ENCODE results near the gene NCKAP5.

Gene NCKAP5

DNA sequence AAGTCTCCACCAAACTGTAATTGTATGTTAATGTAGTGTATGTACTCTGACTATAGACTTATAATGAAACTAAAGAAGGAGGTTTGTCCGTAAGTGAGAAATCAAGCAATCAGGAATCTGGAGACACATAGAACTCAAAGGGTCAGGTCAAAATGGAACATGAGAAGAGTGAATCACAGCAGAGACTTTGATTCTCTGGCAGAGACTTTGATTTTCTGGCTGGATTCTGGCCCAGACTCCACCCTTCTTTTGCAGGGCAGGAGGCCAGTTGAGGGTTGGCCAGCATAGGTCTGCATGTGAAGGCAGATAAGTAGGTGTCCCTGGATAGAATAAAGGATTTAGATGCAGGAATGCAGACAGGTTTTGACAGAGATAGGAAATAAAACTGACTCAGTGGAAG, 11.0 kb upstream of the NCKAP5 start:
- TF ChIP-seq, protein P1, sequence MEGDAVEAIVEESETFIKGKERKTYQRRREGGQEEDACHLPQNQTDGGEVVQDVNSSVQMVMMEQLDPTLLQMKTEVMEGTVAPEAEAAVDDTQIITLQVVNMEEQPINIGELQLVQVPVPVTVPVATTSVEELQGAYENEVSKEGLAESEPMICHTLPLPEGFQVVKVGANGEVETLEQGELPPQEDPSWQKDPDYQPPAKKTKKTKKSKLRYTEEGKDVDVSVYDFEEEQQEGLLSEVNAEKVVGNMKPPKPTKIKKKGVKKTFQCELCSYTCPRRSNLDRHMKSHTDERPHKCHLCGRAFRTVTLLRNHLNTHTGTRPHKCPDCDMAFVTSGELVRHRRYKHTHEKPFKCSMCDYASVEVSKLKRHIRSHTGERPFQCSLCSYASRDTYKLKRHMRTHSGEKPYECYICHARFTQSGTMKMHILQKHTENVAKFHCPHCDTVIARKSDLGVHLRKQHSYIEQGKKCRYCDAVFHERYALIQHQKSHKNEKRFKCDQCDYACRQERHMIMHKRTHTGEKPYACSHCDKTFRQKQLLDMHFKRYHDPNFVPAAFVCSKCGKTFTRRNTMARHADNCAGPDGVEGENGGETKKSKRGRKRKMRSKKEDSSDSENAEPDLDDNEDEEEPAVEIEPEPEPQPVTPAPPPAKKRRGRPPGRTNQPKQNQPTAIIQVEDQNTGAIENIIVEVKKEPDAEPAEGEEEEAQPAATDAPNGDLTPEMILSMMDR (IDR thresholded peaks at IDR 0.05; ENCODE audit: insufficient read depth, low read depth, low read length, missing control alignments): no peak
- no peak overlapping the region for H3K4me3 ChIP-seq (ENCODE audit: low read depth, low read length)
- no peak for DNase-seq (ENCODE audit: low read depth)

DNA sequence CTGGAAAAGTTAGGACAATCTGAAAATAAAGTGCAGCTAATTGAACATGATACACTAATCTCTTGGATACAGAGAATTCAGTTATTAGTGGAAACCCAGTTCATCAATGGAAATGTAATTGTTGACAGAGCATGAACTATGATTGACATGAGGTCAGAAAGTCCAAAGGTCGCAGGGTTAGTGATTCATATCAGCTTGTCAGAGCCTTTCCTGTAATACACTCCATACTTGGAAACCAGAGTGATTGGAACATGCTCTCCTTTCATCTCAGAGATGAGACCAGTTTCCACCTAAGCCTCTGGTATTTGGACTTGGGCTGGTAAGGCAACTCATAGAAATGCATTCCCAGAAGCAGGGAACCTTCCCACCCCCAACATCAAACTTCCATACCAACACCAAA, 8.5 kb upstream of the NCKAP5 start:
- no peak overlapping the region for H3K4me3 ChIP-seq (ENCODE audit: low read depth, low read length)
- TF ChIP-seq, protein P1 (IDR thresholded peaks at IDR 0.05; ENCODE audit: insufficient read depth, low read depth, low read length, missing control alignments): no peak
- no peak for DNase-seq (ENCODE audit: low read depth)

DNA sequence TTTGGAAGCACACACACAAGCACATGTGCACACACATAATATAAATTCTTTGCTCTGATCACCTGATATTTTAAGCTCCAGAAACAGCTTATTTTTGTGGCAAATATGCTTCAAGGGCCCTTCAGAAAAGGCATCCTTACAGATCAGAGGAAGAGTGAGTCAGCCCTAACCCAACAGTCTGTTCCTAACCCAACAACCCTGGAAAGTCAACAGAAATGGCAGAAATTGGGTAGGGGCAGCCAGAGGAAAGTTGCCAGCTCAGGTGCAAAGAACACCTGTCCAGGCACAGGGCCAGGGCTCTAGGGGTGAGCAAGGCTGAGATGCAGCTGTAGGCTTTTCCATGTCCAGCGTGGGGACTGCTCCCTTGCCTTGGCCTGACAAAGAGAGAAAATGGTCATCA, 6.4 kb upstream of the NCKAP5 start:
- no peak overlapping the region for H3K4me3 ChIP-seq (ENCODE audit: low read depth, low read length)
- no peak for DNase-seq (ENCODE audit: low read depth)
- TF ChIP-seq, protein P1 (IDR thresholded peaks at IDR 0.05; ENCODE audit: insufficient read depth, low read depth, low read length, missing control alignments): no peak

DNA sequence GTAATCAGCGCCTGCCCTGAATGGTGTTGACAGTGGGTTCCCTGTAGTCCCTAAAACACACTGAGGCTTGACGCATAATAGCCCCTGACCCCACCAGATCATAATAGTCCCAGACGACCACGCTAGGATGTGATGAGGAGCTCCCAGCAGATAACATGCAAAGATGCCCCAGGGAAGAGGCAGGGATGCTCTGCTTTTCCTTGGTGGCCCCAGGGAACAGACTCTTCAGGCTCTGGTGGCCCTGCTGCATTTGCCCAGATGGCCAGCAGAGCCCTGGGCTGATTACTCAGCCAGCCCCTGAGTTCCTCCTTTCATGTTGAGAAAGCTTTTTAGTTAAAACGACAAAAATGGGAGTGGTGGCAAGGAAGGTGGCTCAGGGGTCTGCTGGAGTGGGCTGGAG, 5.9 kb upstream of the NCKAP5 start:
- no peak for DNase-seq (ENCODE audit: low read depth)
- TF ChIP-seq, protein P1 (IDR thresholded peaks at IDR 0.05; ENCODE audit: insufficient read depth, low read depth, low read length, missing control alignments): no peak
- no peak overlapping the region for H3K4me3 ChIP-seq (ENCODE audit: low read depth, low read length)

DNA sequence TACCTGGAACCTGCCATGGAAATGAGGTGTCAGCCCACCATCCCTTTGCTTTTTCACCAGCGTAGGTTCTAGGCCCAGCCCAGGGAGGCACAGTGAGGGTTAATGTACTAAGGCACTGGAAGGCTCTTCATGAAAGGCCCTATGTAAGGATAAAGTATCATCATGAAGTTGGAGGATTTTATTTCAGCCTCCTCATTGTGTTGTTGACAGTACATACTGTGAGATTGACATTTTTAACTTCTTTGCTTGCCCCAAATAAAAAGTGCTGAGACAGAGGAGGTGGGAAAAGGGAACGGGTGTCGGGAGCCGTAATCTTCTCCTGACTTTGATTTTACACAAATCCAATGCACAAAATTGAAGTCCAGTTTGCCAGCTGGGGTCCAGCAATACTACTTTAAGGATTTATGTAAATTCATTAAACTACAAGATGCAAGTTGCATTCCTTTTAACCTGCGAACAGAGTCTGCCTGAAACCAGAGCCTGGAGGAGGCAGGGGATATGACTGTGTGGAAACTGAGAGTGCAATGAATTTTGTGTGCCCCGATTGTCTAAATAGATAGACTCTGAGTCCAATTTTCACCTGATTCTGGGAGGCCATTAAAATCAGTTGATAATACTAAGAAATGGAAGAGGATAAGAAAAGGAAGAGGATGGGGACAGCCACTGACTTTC, 5.4 kb upstream of the NCKAP5 start:
- TF ChIP-seq, protein P1 (IDR thresholded peaks at IDR 0.05; ENCODE audit: insufficient read depth, low read depth, low read length, missing control alignments): no peak
- no peak overlapping the region for H3K4me3 ChIP-seq (ENCODE audit: low read depth, low read length)
- DNase-seq (ENCODE audit: low read depth): no peak

DNA sequence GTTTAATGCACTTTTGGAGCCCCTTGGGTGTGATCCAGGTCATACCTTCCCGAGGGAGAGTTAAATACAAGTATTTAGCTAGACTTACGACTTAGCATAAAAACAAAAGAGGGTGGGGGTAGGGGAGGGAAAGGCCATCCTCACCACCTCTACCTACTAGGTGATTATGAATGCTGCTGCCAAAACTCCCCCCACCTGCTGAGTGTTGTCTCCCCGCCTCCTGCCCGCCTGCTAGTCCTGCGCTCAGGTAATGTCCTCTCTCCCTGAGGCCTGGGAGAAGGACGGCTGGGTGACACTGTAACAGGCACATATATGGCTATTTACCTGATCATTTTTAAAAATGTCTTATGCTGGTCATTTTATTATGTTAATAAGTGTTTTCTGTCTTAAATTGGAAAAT, 3.0 kb upstream of the NCKAP5 start:
- TF ChIP-seq, protein P1 (IDR thresholded peaks at IDR 0.05; ENCODE audit: insufficient read depth, low read depth, low read length, missing control alignments): no peak
- DNase-seq (ENCODE audit: low read depth): no peak
- H3K4me3 ChIP-seq (ENCODE audit: low read depth, low read length): no peak overlapping the region

DNA sequence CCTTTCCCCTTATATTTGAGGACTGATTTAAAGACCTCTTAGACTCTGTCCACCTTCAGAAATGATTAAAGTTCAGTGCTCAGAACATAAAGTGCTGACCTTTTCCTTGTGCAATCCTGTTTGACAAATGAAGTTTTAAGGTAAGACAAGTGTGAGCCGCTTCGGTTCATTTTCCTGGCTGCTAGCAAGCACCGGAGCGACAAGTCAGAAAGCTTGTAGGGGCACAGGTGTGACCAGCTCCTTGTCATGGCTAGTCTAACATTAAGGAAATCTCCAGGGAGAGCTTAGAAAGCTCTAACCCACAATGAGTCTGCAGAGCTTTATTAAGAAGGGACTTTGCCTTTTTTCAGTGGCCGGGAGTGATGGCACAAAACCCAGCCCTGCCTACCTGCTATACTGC, 2.3 kb upstream of the NCKAP5 start:
- no peak for DNase-seq (ENCODE audit: low read depth)
- no peak overlapping the region for H3K4me3 ChIP-seq (ENCODE audit: low read depth, low read length)

More for the DNA sequence above, 2.3 kb upstream of the NCKAP5 start:
- TF ChIP-seq, protein P1 (IDR thresholded peaks at IDR 0.05; ENCODE audit: insufficient read depth, low read depth, low read length, missing control alignments): no peak

Measured in GM12865 (cell line).